Mesenteric fat pad (tissue), 1 donor: ENCODE data around the gene AGPAT2. TPM values are rescaled to one million over a fixed set of nuclear protein-coding genes. Genes with fewer than 3 reads are reported as not detected.

Experiments used
- DNase-seq: peaks from one replicate; pipeline ENCODE4 v3.0.0-alpha.2; 2020; ENCODE audit warnings: low spot score
- total RNA-seq: library from RNA; stranded (reverse); fragmentation: NEBNext Ultra II Directional; extraction: Animal tissue kit (Norgen Biotek cat#: 25700); gene quantifications from one replicate; pipeline ENCODE4 v1.2.1, GENCODE V29; 2021
- donor health status: DM: yes; HTN: yes; CAD: no.

The AGPAT2 gene
- total RNA-seq, 1 donor from 2014 or later: 547 TPM

GRCh38 chr9:136674786-136675349 lies 12.4 kb downstream of the AGPAT2 start:
- no peak for DNase-seq

GRCh38 chr9:136673975-136674785 lies 13.1 kb downstream of the AGPAT2 start:
- no peak for DNase-seq

GRCh38 chr9:136673088-136673974 lies 13.9 kb downstream of the AGPAT2 start:
- no peak for DNase-seq

- DNase-seq: no peak
Measured at GRCh38 chr9:136672431-136673087, 14.7 kb downstream of the AGPAT2 start.

- no peak for DNase-seq
Measured at GRCh38 chr9:136671646-136672430, 15.4 kb downstream of the AGPAT2 start.

GRCh38 chr9:136671254-136671614 lies 16.0 kb downstream of the AGPAT2 start:
- no peak for DNase-seq

- DNase-seq: no peak
Measured at GRCh38 chr9:136670576-136671253, 16.5 kb downstream of the AGPAT2 start.

- DNase-seq: no peak
Measured at GRCh38 chr9:136669791-136670464, 17.3 kb downstream of the AGPAT2 start.

- no peak for DNase-seq
Measured at GRCh38 chr9:136668983-136669790, 18.1 kb downstream of the AGPAT2 start.

- no peak for DNase-seq
Measured at GRCh38 chr9:136667940-136668760, 19.1 kb downstream of the AGPAT2 start.

GRCh38 chr9:136667214-136667939 lies 19.9 kb downstream of the AGPAT2 start:
- no peak for DNase-seq

GRCh38 chr9:136666372-136667213 lies 20.7 kb downstream of the AGPAT2 start:
- DNase-seq: no peak

GRCh38 chr9:136665704-136666371 lies 21.4 kb downstream of the AGPAT2 start:
- DNase-seq: no peak

- no peak for DNase-seq
Measured at GRCh38 chr9:136665111-136665703, 22.1 kb downstream of the AGPAT2 start.
